Lower leg skin (tissue), 4 donors: ENCODE results near the gene MMEL1. TPM values are rescaled to one million over a fixed set of nuclear protein-coding genes. Genes with fewer than 3 reads are reported as not detected.

Experiments used
- DNase-seq, 2 donors: peaks; one replicate each; pipeline ENCODE4 v3.0.0-alpha.2; 2019; ENCODE audit warnings: low spot score in 2 of 2
- H3K4me3 ChIP-seq: fragments of 200-600 bp; sonication (generic); 2 replicates; pipeline ENCODE4 v1.5.1; 2017; ENCODE audit warnings: mild to moderate bottlenecking, low read depth; ENCODE audit not compliant: poor library complexity, severe bottlenecking
- CTCF ChIP-seq, 3 donors: fragments of 450-650 bp; IDR thresholded peaks; one replicate each; pipeline ENCODE4 v1.5.1; 2016; ENCODE audit warnings: antibody characterized with exemption in 3 of 3, mild to moderate bottlenecking in 3 of 3, moderate library complexity in 2 of 3
- POLR2A ChIP-seq, 2 donors: fragments of 450-650 bp; IDR thresholded peaks; one replicate each; pipeline ENCODE4 v1.6.1; 2016 to 2017; ENCODE audit warnings: antibody characterized with exemption in 2 of 2, mild to moderate bottlenecking in 1 of 2, moderate library complexity in 1 of 2
- WGBS, 2 donors: methylation state at CpG; one replicate each; pipeline ENCODE4 v1.1.5; 2018; 5-methylcytosine and 5-hydroxymethylcytosine counted together
- intact Hi-C: fragments of 100-400 bp; cut with DNase I; formaldehyde crosslinking; loops from one replicate; pipeline ENCODE4 v1.15.0; 2023; ENCODE audit warnings: low total_unique reads
- total RNA-seq, 4 donors: library from RNA; depleted of rRNA; stranded (reverse); fragments of >200 nt; gene quantifications; one replicate each; pipeline ENCODE4 v1.1.0, GENCODE V29; 2016

The MMEL1 gene
- total RNA-seq, 4 donors from 2014 or later, result 0.27 to 3.5 (median 1.6) TPM

- DNase-seq, result peak in 1 of 2 donors; percentile 80
- TF ChIP-seq CTCF (IDR thresholded peaks at IDR 0.05) (no peak), POLR2A (IDR thresholded peaks at IDR 0.05) (no peak)
- intact Hi-C loops, result no loop called here
- no peak overlapping the region for H3K4me3 ChIP-seq
- WGBS, 2 donors, result 58 to 86% methylated on average over 2 of the region's 3 CpGs
These were observed 7.8 kb upstream of the MMEL1 start for GRCh38 chr1:2640626-2641025.

- peak in 1 of 2 donors; percentile 81 for DNase-seq
- no peak overlapping the region for H3K4me3 ChIP-seq
- intact Hi-C loops, result no loop called here
- 71 to 75% methylated on average over 26 of the region's 26 CpGs for WGBS, 2 donors
- no peak for TF ChIP-seq CTCF (IDR thresholded peaks at IDR 0.05)
- no peak for TF ChIP-seq POLR2A (IDR thresholded peaks at IDR 0.05)
These were observed 7.0 kb upstream of the MMEL1 start for GRCh38 chr1:2639607-2640521.

DNA sequence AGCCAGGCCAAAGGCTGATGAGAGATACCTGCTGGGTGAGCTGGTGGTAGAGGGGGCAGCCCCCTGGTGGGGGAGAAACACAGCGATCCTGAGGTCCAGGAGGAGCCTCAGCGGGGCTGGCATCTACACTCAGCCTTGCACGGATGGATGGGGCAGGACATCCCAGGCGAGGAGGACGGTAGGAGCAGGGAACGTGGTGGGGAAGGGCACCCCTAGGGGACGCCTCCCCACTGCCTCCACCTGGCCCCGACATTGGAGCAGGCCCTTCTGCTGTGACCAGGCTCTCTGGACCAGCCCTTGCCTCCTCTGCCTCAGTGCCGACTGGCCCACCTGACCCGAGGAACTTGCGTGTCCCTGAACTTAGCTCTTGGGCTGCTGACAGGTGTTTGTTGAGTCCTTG is 6.4 kb upstream of the MMEL1 start:
- TF ChIP-seq CTCF (IDR thresholded peaks at IDR 0.05) (no peak), POLR2A (IDR thresholded peaks at IDR 0.05) (no peak)
- H3K4me3 ChIP-seq, result no peak overlapping the region
- DNase-seq, result peak in 1 of 2 donors; percentile 83
- intact Hi-C loops, result no loop called here
- 51 to 61% methylated on average over 11 of the region's 11 CpGs for WGBS, 2 donors

DNA sequence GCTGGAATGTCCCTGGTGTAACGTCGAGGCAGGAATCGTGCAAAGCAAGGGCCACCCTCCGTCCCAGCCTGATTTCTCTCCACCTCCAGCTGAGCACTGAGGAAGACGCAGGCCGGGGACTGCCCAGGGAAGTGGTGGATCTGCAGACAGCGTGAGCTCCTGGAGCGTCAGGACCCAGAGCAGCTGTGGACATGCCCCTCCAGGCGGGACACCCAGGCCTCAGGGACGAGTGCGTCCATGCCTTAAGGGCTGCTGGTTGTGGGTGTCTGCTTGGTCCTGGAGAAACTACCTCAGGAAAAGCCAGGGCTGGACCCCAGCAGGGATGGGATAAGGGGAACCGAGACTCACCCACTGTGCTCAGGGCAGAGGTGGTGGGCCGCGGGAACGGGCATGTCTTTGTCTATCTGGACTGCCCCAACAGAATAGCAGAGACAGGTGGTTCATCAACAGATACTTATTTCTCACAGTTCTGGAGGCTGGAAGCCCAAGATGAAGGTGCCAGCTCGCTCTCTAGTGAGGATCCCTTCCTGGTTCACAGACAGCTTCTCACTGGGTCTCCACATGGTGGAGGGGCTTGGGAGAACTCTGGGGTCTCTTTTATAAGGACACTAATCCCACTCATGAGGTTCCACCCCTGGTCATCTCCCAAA is 5.8 kb upstream of the MMEL1 start:
- WGBS, 2 donors, result 65 to 73% methylated on average over 16 of the region's 16 CpGs
- H3K4me3 ChIP-seq, result no peak overlapping the region
- peak in 1 of 2 donors; percentile 84 for DNase-seq
- TF ChIP-seq POLR2A (IDR thresholded peaks at IDR 0.05) (no peak), CTCF (IDR thresholded peaks at IDR 0.05) (no peak)
- intact Hi-C loops, result no loop called here

- peak in 1 of 2 donors; percentile 76 for DNase-seq
- no peak for TF ChIP-seq POLR2A (IDR thresholded peaks at IDR 0.05)
- TF ChIP-seq CTCF (IDR thresholded peaks at IDR 0.05), result no peak
- H3K4me3 ChIP-seq, result no peak overlapping the region
- intact Hi-C loops, result no loop called here
- 56 to 60% methylated on average over 5 to 10 of the region's 10 CpGs for WGBS, 2 donors
These were observed 4.8 kb upstream of the MMEL1 start for GRCh38 chr1:2637442-2638145.
